Astrocyte of the cerebellum (primary cell): ENCODE measurements around the gene DIP2C.

Source experiments
- DNase-seq: peaks from one replicate; pipeline ENCODE4 v3.0.0-alpha.2; 2011; ENCODE audit warnings: low read depth
- H3K4me3 ChIP-seq: 2 replicates; pipeline ENCODE4 v1.5.1; 2011; ENCODE audit warnings: mild to moderate bottlenecking, low read depth, low read length, moderate library complexity
- CTCF ChIP-seq: IDR thresholded peaks from 2 replicates; pipeline ENCODE4 v1.5.1; 2012; ENCODE audit warnings: low read length, low read depth, moderate library complexity, mild to moderate bottlenecking; ENCODE audit errors: missing control alignments
- in situ Hi-C: cut with HindIII; loops from 2 replicates; pipeline ENCODE4 v1.10.0; 2017; ENCODE audit warnings: low sequenced_read_pairs

DIP2C gene

GRCh38 chr10:575402-576129, 113.9 kb downstream of the DIP2C start:
- DNase-seq = no peak
- no peak overlapping the region for H3K4me3 ChIP-seq
- in situ Hi-C loops = no loop called here
- no peak for TF ChIP-seq CTCF

DNA sequence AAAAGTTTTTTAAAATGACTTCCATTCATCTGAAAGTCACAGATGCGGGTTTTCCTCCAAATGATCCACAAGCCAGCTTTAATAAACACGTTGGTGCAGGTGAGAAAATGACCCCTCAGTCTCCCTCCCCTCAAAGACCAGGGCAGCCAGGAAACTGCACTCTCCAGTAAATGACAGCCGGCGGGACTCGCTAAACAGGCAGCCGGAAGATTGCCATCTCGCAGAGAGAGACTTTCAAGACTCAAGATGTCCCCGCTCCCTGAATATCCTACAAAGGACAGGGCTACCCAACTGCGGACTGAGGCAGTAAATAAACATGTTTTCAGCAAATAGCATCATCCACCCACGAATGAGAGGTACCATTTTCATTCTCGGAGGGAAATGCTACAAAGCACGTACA, 116.8 kb downstream of the DIP2C start:
- no peak for DNase-seq
- in situ Hi-C loops = no loop called here
- H3K4me3 ChIP-seq = no peak overlapping the region
- no peak for TF ChIP-seq CTCF

GRCh38 chr10:571688-572451, 117.6 kb downstream of the DIP2C start:
- in situ Hi-C loops = no loop called here
- no peak for TF ChIP-seq CTCF
- H3K4me3 ChIP-seq = no peak overlapping the region
- DNase-seq = no peak

DNA sequence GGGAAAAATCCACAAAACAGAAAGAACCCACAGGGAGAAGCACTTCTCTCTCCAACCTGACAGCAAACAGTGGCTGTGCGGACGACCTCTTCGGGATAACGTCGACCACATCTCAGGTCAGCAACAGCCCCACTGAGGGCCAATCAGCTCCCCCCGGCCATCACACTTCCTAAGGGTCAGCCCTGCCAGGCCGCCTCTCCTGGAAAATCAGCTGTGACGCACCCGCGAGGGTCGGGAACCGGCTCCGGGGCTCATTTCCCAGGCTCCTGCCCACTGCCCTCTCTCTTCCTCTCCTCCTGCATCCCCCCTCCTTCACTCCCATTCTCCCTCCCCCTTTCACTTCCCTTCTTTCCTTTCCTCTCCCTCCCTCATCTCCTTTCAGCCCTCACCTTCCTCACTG, 118.3 kb downstream of the DIP2C start:
- in situ Hi-C loops = no loop called here
- H3K4me3 ChIP-seq = no peak overlapping the region
- no peak for DNase-seq
- TF ChIP-seq CTCF = no peak

GRCh38 chr10:570628-571163, 118.8 kb downstream of the DIP2C start:
- in situ Hi-C loops = no loop called here
- DNase-seq = no peak
- TF ChIP-seq CTCF = no peak
- H3K4me3 ChIP-seq = no peak overlapping the region

- no peak for TF ChIP-seq CTCF
- H3K4me3 ChIP-seq = no peak overlapping the region
- in situ Hi-C loops = no loop called here
- no peak for DNase-seq
These were observed 119.4 kb downstream of the DIP2C start for GRCh38 chr10:569961-570627.
